Breast epithelium (tissue), 4 donors: ENCODE data around the gene SMARCA2. TPM values are rescaled to one million over a fixed set of nuclear protein-coding genes. Genes with fewer than 3 reads are reported as not detected.

Experiments used
- DNase-seq, 2 donors: peaks; one replicate each; pipeline ENCODE4 v3.0.0-alpha.2; 2019; ENCODE audit warnings: low spot score in 2 of 2
- H3K27ac ChIP-seq, 2 donors: fragments of 200-600 bp; sonication (generic) in 1 of 2; one replicate each; pipeline ENCODE4 v1.5.1; 2016 to 2019; ENCODE audit warnings: mild to moderate bottlenecking in 1 of 2
- H3K27me3 ChIP-seq, 2 donors: fragments of 200-600 bp; sonication (generic) in 1 of 2; one replicate each; pipeline versions ENCODE4 v1.5.1 to v1.6.0; 2017 to 2019; ENCODE audit warnings: control low read depth in 1 of 2, mild to moderate bottlenecking in 1 of 2
- H3K36me3 ChIP-seq: fragments of 200-600 bp; one replicate; pipeline ENCODE4 v1.5.1; 2019
- H3K4me1 ChIP-seq, 2 donors: fragments of 200-600 bp; sonication (generic); one replicate each; pipeline ENCODE4 v1.5.1; 2016 to 2019; ENCODE audit warnings: control low read depth in 1 of 2
- H3K4me3 ChIP-seq, 3 donors: fragments of 200-600 bp; sonication (generic); 1 replicate in 2 of 3; 2 replicates in 1 of 3; pipeline ENCODE4 v1.5.1; 2016 to 2019; ENCODE audit warnings: mild to moderate bottlenecking in 3 of 3, moderate library complexity in 2 of 3
- H3K9me3 ChIP-seq, 2 donors: fragments of 200-600 bp; sonication (generic) in 1 of 2; one replicate each; pipeline ENCODE4 v1.5.1; 2016 to 2019; ENCODE audit warnings: control low read depth in 1 of 2
- POLR2A ChIP-seq: fragments of 450-650 bp; IDR thresholded peaks from one replicate; pipeline ENCODE4 v1.6.1; 2016; ENCODE audit warnings: antibody characterized with exemption, mild to moderate bottlenecking, moderate library complexity
- POLR2AphosphoS5 ChIP-seq, 3 donors: sonication (generic); formaldehyde crosslinking; IDR thresholded peaks; one replicate each; pipeline ENCODE4 v1.6.1; 2017; ENCODE audit warnings: antibody characterized with exemption in 3 of 3
- intact Hi-C: fragments of 100-400 bp; cut with DNase I; formaldehyde crosslinking; loops from one replicate; pipeline ENCODE4 v1.15.1; 2023; ENCODE audit warnings: low total_unique reads
- total RNA-seq, 3 donors: library from RNA; depleted of rRNA; stranded (reverse); fragments of >200 nt; gene quantifications; one replicate each; pipeline ENCODE4 v1.1.0, GENCODE V29; 2016
- TF ChIP-seq, protein P1 (sequence below), 3 donors: fragments of 450-650 bp; IDR thresholded peaks; one replicate each; pipeline ENCODE4 v1.5.1; 2016 to 2017; ENCODE audit warnings: antibody characterized with exemption in 3 of 3, mild to moderate bottlenecking in 3 of 3, moderate library complexity in 3 of 3

The SMARCA2 gene
- total RNA-seq, 3 donors from 2014 or later = 140 to 191 (median 142) TPM

DNA sequence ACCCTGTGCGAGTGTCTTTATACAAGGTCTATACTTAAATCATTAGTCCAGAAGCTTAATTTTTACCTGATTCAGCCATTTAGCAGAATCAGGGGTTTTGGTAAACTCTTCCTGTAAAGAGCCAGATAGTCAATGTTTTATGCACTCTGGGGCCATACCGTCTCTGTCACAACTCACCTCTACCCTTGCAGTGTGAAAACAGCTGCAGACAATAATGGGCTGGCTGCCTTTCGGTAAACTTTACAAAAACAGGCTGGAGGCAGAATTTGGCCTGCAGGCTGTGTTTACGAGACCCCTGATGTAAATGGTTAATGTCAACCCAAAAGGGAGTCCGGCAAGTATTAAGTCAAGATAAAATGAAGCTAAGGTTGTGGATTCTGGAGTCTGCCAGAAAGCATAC lies 32.8 kb downstream of the SMARCA2 start:
- intact Hi-C loops = no loop called here
- no peak overlapping the region for H3K27ac ChIP-seq
- no peak for DNase-seq
- no peaks in the 10 kb centered on the region for H3K27me3 ChIP-seq
- H3K36me3 ChIP-seq = no peaks in the 10 kb centered on the region
- no peaks in the 10 kb centered on the region for H3K4me1 ChIP-seq
- no peaks in the 10 kb centered on the region for H3K9me3 ChIP-seq
- TF ChIP-seq POLR2AphosphoS5 (IDR thresholded peaks at IDR 0.05) (no peak), POLR2A (no peak)
- TF ChIP-seq, protein P1, sequence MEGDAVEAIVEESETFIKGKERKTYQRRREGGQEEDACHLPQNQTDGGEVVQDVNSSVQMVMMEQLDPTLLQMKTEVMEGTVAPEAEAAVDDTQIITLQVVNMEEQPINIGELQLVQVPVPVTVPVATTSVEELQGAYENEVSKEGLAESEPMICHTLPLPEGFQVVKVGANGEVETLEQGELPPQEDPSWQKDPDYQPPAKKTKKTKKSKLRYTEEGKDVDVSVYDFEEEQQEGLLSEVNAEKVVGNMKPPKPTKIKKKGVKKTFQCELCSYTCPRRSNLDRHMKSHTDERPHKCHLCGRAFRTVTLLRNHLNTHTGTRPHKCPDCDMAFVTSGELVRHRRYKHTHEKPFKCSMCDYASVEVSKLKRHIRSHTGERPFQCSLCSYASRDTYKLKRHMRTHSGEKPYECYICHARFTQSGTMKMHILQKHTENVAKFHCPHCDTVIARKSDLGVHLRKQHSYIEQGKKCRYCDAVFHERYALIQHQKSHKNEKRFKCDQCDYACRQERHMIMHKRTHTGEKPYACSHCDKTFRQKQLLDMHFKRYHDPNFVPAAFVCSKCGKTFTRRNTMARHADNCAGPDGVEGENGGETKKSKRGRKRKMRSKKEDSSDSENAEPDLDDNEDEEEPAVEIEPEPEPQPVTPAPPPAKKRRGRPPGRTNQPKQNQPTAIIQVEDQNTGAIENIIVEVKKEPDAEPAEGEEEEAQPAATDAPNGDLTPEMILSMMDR (IDR thresholded peaks at IDR 0.05) = no peak
- H3K4me3 ChIP-seq = no peak overlapping the region

DNA sequence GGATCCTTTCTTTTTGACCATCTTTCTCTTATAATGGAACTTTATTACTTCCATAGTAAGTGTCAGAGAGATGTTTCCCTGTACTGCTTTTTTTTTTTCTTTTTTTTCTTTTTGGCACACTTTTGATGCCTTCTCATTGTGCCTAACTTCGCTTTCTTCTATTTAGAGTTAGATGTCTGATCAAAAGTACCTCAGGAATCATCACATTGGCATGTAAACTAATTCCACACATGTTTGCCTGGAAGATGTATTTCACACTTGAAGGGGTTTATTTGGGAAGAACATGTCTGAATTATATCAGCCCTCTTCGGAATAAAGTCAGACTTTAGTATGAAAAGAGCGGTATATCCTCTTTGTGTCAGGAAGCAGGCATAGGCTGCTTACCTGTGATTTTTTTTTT lies 35.1 kb downstream of the SMARCA2 start:
- H3K9me3 ChIP-seq = no peaks in the 10 kb centered on the region
- no peaks in the 10 kb centered on the region for H3K4me1 ChIP-seq
- H3K36me3 ChIP-seq = no peaks in the 10 kb centered on the region
- intact Hi-C loops = no loop called here
- TF ChIP-seq POLR2AphosphoS5 (IDR thresholded peaks at IDR 0.05) (no peak), POLR2A (no peak)
- TF ChIP-seq, protein P1 (IDR thresholded peaks at IDR 0.05) = no peak
- no peak for DNase-seq
- H3K27ac ChIP-seq = no peak overlapping the region
- H3K4me3 ChIP-seq = no peak overlapping the region
- H3K27me3 ChIP-seq = no peaks in the 10 kb centered on the region

DNA sequence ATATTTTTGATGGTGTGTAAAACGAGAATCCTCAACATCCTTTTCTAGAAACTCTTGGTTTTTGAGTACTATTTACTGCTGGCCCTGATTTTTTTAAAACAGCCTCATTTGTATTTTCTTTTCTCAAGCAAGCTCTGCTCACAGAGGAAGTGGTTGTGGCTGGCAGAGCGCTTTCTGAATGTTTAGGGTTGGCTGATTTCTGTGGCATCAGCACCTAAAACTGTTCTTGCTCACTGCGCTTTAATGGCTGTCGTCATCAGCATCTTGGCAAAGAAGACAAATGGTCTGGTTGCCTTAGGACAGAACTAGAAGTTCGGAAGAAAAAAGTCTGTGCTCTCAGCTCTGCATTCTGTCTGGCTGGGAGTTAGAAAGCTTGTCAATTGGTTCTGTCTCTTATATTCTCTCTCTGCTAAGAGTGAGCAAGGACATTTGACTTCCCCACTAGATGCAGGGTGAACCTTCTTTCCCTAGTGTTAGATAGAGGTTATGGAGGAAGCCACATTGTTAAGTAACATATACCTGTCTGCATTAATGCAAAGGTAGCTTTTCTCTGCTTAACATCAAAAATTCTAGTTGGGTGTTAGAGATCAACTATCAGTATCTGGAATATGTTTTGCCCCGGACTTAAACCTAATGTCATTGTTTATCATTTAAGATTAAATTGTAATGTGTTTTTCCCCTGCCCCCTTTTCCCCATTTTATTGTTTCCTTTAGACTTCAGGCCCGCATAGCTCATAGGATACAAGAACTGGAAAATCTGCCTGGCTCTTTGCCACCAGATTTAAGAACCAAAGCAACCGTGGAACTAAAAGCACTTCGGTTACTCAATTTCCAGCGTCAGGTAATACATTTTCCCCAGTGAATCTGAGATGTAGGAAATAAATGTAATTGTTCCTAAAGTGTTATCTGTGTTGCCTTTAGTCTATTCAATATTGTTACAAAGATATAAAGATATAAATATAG lies 39.0 kb downstream of the SMARCA2 start:
- H3K27me3 ChIP-seq = no peaks in the 10 kb centered on the region
- no peaks in the 10 kb centered on the region for H3K4me1 ChIP-seq
- DNase-seq = peak in 1 of 2 donors; percentile 26
- no peak for TF ChIP-seq POLR2A
- TF ChIP-seq, protein P1 (IDR thresholded peaks at IDR 0.05) = no peak
- no peak for TF ChIP-seq POLR2AphosphoS5 (IDR thresholded peaks at IDR 0.05)
- no peaks in the 10 kb centered on the region for H3K36me3 ChIP-seq
- H3K27ac ChIP-seq = peak overlapping the region in 1 of 2 donors; percentile 15
- H3K9me3 ChIP-seq = no peaks in the 10 kb centered on the region
- intact Hi-C loops = no loop called here
- H3K4me3 ChIP-seq = no peak overlapping the region

DNA sequence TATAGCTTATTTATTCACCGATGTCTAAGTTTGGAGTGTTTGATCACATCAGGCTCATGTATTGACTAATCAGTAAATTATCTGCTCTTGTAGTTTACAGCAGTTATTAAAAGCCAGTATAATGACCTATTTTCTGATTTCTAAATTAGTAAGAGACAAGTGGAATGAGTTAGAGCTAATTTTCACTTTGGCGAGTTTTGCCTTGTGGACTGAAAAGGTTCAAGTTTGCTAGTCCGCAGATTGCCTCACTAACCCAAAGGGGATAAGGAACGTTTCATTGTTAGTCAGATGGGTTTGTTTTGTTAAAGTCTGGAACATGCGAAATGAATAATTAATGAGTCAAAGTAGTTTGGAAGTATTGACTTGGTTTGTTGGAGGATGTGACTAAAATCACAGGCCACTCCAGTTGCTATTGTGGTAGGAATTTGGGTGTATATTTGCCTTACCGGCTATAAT lies 40.1 kb downstream of the SMARCA2 start:
- no peak for DNase-seq
- intact Hi-C loops = no loop called here
- Histone ChIP-seq H3K9me3 (no peaks in the 10 kb centered on the region), H3K4me3 (no peak overlapping the region), H3K36me3 (no peaks in the 10 kb centered on the region), H3K27ac (no peak overlapping the region), H3K4me1 (no peaks in the 10 kb centered on the region), H3K27me3 (no peaks in the 10 kb centered on the region)
- TF ChIP-seq, protein P1 (IDR thresholded peaks at IDR 0.05) = no peak
- TF ChIP-seq POLR2AphosphoS5 (IDR thresholded peaks at IDR 0.05) (no peak), POLR2A (no peak)

DNA sequence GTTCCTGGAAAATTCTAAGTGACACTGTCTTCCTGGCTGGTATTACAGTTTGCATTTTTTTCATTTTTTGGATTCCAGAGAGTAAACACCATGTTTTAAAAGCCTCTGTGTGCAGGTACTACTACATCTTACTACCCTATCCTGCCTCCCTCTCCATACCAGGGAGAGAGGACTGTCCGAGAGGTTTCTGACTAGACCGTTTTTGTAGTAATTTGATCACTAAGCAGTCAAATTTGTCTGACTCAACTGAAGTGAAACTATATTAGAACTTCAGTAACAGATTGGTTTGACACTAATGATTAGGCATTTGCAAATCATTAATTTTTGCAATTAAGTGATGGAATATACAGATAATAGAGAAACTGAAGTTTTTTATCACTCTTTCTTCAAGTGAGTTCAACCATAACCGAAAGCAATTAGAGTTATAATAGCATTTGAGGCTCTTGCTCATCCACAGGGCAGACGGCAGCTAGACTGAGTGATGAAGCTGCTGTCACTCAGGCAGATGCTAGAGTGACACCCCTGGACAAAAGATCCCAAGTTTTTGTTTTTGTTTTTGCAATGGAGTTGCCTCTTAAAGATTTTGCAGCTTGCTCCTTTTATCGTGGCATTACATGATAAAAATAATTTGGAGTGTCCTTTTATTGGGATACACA lies 44.3 kb downstream of the SMARCA2 start:
- Histone ChIP-seq H3K4me1 (no peaks in the 10 kb centered on the region), H3K27me3 (no peaks in the 10 kb centered on the region), H3K4me3 (no peak overlapping the region), H3K27ac (no peak overlapping the region), H3K36me3 (no peaks in the 10 kb centered on the region), H3K9me3 (no peaks in the 10 kb centered on the region)
- no peak for DNase-seq
- TF ChIP-seq POLR2A = no peak
- TF ChIP-seq, protein P1 (IDR thresholded peaks at IDR 0.05) = no peak
- no peak for TF ChIP-seq POLR2AphosphoS5 (IDR thresholded peaks at IDR 0.05)
- intact Hi-C loops = no loop called here
